Thoracic aorta (tissue), 2 donors: ENCODE measurements around the gene MYL9. TPM values are rescaled to one million over a fixed set of nuclear protein-coding genes. Genes with fewer than 3 reads are reported as not detected.
A peak's percentile ranks its signal among the peaks of the same experiment; 100 is the strongest.

Source experiments
- ATAC-seq: fragments of 150-250 bp; one replicate; pipeline ENCODE4 v1.8.0; 2017; ENCODE audit warnings: low read depth; ENCODE audit not compliant: insufficient number of reproducible peaks, low FRiP score
- DNase-seq: peaks from one replicate; pipeline ENCODE4 v3.0.0-alpha.2; 2020; ENCODE audit warnings: low spot score
- H3K27ac ChIP-seq, 2 donors: fragments of 200-600 bp; sonication (generic); 1 replicate in 1 of 2; 2 replicates in 1 of 2; pipeline ENCODE4 v1.5.1; 2016; ENCODE audit warnings: mild to moderate bottlenecking in 2 of 2, moderate library complexity in 2 of 2
- H3K27me3 ChIP-seq: fragments of 200-600 bp; sonication (generic); replicated peaks from 2 replicates; pipeline ENCODE4 v1.6.0; 2016; ENCODE audit warnings: mild to moderate bottlenecking; ENCODE audit not compliant: insufficient read depth
- H3K36me3 ChIP-seq: fragments of 200-600 bp; sonication (generic); one replicate; pipeline ENCODE4 v1.5.1; 2016
- H3K4me1 ChIP-seq, 2 donors: fragments of 200-600 bp; sonication (generic); 1 replicate in 1 of 2; 2 replicates in 1 of 2; pipeline versions ENCODE4 v1.5.1 to v1.6.0; 2016; ENCODE audit warnings: low read depth in 2 of 2, mild to moderate bottlenecking in 1 of 2; ENCODE audit not compliant: control insufficient read depth in 1 of 2
- H3K4me3 ChIP-seq: fragments of 200-600 bp; sonication (generic); 2 replicates; pipeline ENCODE4 v1.5.1; 2016; ENCODE audit warnings: mild to moderate bottlenecking
- H3K9me3 ChIP-seq: fragments of 200-600 bp; sonication (generic); 2 replicates; pipeline ENCODE4 v1.5.1; 2016
- total RNA-seq, 2 donors: library from RNA; depleted of rRNA; stranded (reverse); fragments of >200 nt; gene quantifications; one replicate each; pipeline versions ENCODE4 v1.1.0 to v1.2.3, GENCODE V29; 2016
- TF ChIP-seq, protein P1 (sequence below): fragments of 200-600 bp; sonication (generic); IDR thresholded peaks from one replicate; pipeline ENCODE4 v1.5.1; 2019; ENCODE audit warnings: antibody characterized with exemption

The MYL9 gene
- total RNA-seq, 2 donors from 2014 or later, result 531 to 1,491 TPM

GRCh38 chr20:36528875-36529417, 12.4 kb upstream of the MYL9 start:
- no peak for ATAC-seq
- H3K36me3 ChIP-seq, result peaks cover 44% of the 10 kb centered on the region
- H3K27me3 ChIP-seq, result no peaks in the 10 kb centered on the region
- peak overlapping the region; percentile 58 to 70 for H3K27ac ChIP-seq
- peaks cover 0 to 34% of the 10 kb centered on the region in 2 donors for H3K4me1 ChIP-seq
- H3K4me3 ChIP-seq, result no peak overlapping the region
- H3K9me3 ChIP-seq, result no peaks in the 10 kb centered on the region
- TF ChIP-seq, protein P1, sequence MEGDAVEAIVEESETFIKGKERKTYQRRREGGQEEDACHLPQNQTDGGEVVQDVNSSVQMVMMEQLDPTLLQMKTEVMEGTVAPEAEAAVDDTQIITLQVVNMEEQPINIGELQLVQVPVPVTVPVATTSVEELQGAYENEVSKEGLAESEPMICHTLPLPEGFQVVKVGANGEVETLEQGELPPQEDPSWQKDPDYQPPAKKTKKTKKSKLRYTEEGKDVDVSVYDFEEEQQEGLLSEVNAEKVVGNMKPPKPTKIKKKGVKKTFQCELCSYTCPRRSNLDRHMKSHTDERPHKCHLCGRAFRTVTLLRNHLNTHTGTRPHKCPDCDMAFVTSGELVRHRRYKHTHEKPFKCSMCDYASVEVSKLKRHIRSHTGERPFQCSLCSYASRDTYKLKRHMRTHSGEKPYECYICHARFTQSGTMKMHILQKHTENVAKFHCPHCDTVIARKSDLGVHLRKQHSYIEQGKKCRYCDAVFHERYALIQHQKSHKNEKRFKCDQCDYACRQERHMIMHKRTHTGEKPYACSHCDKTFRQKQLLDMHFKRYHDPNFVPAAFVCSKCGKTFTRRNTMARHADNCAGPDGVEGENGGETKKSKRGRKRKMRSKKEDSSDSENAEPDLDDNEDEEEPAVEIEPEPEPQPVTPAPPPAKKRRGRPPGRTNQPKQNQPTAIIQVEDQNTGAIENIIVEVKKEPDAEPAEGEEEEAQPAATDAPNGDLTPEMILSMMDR, result no peak
- no peak for DNase-seq

DNA sequence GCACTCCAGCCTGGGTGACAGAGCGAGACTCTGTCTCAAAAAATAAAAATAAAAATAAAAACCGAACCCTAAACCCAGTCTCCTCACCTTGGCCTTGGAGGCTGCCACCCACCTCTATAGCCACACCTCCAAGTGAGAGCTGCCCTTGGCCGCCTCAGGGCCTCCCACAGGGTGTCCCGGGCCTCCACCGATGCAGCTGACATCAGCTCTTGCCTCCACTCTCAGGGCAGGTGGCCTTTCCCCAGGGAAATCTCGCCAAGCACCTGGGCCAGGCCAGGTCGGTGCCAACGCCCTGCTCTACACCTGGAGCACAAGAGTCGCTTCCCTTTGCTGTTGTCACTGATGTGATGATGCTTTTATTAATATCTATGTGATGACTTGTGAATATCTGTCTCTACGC, 8.9 kb upstream of the MYL9 start:
- no peak for ATAC-seq
- Histone ChIP-seq H3K4me1 (peaks cover 7 to 19% of the 10 kb centered on the region in 2 donors), H3K36me3 (peaks cover 18% of the 10 kb centered on the region), H3K27ac (no peak overlapping the region), H3K27me3 (no peaks in the 10 kb centered on the region), H3K9me3 (no peaks in the 10 kb centered on the region), H3K4me3 (no peak overlapping the region)
- TF ChIP-seq, protein P1, result no peak
- DNase-seq, result no peak

GRCh38 chr20:36532822-36533221, 8.5 kb upstream of the MYL9 start:
- Histone ChIP-seq H3K27ac (no peak overlapping the region), H3K4me1 (peaks cover 10 to 19% of the 10 kb centered on the region in 2 donors), H3K9me3 (no peaks in the 10 kb centered on the region), H3K36me3 (peaks cover 13% of the 10 kb centered on the region), H3K4me3 (no peak overlapping the region), H3K27me3 (no peaks in the 10 kb centered on the region)
- ATAC-seq (no peak), DNase-seq (no peak)
- TF ChIP-seq, protein P1, result no peak

- TF ChIP-seq, protein P1, result peak; percentile 23
These were observed 3.1 kb upstream of the MYL9 start for GRCh38 chr20:36538026-36538722.

DNA sequence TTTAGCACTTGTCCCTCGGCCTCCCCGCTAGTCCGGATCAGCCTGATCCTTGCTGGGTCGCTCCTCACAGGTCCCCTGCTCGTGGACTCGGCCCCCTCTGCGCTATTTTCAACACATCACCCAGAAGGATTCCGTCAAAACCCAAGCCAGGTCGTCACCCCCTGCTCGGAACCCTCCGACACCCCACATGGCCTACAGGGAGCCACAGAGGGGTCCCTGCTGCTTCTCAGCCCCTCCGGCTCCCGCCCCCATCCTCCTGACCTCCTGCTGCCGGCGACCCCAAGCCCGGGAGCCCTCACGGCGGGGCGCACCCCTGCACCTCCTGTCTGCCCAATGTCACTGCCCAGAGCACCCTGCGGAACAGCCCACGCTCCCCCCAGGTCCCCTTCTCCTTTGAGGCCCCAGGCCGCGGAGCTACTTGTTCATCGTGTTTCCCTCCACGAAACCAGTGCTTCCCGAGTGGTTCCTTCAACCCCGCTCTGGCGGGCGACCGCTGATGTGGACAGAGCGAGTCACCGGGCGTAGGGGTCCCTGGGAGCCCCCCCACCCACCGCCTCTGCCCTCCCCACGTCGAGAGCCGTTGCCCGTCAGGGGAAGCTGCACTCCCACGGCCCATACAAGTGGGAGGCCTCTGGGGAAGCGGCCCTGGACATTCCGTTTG, 638 bp upstream of the MYL9 start:
- TF ChIP-seq, protein P1, result no peak
- H3K4me3 ChIP-seq, result peak overlapping the region; percentile 91
- H3K27ac ChIP-seq, result peak overlapping the region; percentile 95 to 100
- H3K36me3 ChIP-seq, result peaks cover 15% of the 10 kb centered on the region
- H3K27me3 ChIP-seq, result no peaks in the 10 kb centered on the region
- DNase-seq, result no peak
- no peaks in the 10 kb centered on the region for H3K9me3 ChIP-seq
- ATAC-seq, result peak; percentile 0
- H3K4me1 ChIP-seq, result peaks cover 34 to 67% of the 10 kb centered on the region in 2 donors

More at GRCh38 chr20:36538026-36538722, 3.1 kb upstream of the MYL9 start:
- peaks cover 4% of the 10 kb centered on the region for H3K36me3 ChIP-seq
- ATAC-seq (no peak), DNase-seq (no peak)
- H3K9me3 ChIP-seq, result no peaks in the 10 kb centered on the region
- H3K4me1 ChIP-seq, result peaks cover 26 to 42% of the 10 kb centered on the region in 2 donors
- peak overlapping the region; percentile 54 for H3K4me3 ChIP-seq
- no peaks in the 10 kb centered on the region for H3K27me3 ChIP-seq
- peak overlapping the region; percentile 95 to 100 for H3K27ac ChIP-seq
